KBM-7 (cell line): ENCODE results near the gene IFT20.
"Not testable (repeated sequence)": the region's sequence is repeated elsewhere in the genome, so short reads cannot be mapped to it uniquely, and the experiment has no call there.

ENCODE experiments used
- DNase-seq: peaks from one replicate; pipeline ENCODE4 v3.0.0-alpha.2; 2015
- in situ Hi-C: fragments of 300-500 bp; cut with MboI; formaldehyde crosslinking; loops from 2 replicates; pipeline ENCODE4 v1.14.3; 2020; ENCODE audit warnings: low sequenced_read_pairs, low pct_unique_long_range_greater_than_20kb, mixed read lengths

The IFT20 gene

DNA sequence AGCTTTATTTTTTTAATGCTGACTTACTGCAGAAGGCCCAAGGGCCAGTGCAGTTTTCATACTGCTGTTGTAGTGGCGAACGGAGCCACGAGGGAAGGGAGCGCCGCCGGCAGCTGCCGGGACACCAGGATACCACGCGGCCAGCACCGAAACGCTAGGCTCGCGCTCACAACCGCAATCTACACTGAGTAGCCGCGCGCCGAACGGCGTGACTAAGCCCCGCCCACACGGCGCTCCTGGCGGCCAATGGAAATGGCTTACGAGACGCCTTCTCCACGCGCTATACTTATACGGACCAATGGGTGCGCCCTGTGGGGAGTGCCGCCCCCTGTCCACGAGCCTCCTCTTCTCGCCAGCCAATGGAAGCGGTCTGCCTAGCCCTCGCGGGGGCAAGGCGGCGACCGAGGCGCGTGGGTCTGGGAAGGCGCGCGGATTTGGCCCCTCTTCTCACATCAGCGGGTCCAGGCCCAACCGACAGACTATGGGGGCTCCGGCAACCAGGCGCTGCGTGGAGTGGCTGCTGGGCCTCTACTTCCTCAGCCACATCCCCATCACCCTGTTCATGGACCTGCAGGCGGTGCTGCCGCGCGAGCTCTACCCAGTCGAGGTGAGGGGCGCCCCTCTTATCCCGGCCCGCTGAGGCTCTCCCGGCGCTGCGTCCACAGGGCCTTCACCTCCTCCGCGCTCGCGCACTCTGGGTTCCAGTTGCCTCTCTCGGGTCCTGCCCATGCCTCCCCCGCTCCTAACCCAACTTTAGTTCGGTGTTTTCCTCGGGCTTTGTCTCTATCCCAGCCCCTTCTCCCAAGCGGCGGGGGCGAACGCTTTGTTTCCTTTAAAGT is 16.3 kb downstream of the IFT20 start, which contains the start of gene TMEM97:
Gene TMEM97, plus strand, starts transcription at position 442 of the 839 bp plus-strand sequence. Its CDS starts 40 bp downstream, at position 482.
- in situ Hi-C loops: no loop called here
- peak; percentile 98 for DNase-seq

DNA sequence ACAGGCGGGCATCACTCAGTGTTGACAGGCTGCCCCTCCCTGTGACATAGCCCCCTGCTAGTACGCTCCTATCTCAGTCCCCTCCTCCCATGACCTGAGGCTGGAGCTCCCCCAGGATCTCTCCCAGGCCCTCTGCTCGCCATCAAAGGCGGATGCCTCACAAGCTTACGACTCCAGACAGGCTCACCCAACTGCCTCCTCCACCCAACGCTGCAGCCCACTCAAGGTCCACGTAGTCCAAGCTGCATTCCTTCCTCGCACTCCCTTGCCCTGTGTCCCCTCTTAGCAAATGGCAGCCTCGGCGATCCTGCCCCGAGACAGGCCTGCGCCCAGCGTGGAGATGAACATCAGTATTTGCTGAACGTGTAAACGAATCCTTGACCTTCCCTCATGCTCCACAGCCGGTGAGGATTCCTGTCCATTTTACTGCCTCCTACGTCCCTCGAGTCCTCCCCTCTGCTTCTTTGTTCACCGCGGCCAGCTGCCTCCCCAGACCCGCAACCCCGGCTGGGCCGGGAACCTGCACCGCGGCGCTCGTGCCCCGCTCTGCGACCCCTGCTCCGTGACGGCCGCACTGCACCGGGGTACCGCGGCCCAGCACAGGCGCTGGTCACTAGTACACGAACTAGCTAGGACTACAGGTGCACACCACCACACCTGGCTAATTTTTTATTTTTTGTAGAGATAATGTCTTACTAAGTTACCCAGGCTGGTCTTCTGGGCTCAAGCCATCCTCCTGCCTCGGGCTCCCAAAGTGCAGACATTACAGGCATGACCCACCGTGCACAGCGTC is 17.1 kb downstream of the IFT20 start:
- in situ Hi-C loops: no loop called here

DNA sequence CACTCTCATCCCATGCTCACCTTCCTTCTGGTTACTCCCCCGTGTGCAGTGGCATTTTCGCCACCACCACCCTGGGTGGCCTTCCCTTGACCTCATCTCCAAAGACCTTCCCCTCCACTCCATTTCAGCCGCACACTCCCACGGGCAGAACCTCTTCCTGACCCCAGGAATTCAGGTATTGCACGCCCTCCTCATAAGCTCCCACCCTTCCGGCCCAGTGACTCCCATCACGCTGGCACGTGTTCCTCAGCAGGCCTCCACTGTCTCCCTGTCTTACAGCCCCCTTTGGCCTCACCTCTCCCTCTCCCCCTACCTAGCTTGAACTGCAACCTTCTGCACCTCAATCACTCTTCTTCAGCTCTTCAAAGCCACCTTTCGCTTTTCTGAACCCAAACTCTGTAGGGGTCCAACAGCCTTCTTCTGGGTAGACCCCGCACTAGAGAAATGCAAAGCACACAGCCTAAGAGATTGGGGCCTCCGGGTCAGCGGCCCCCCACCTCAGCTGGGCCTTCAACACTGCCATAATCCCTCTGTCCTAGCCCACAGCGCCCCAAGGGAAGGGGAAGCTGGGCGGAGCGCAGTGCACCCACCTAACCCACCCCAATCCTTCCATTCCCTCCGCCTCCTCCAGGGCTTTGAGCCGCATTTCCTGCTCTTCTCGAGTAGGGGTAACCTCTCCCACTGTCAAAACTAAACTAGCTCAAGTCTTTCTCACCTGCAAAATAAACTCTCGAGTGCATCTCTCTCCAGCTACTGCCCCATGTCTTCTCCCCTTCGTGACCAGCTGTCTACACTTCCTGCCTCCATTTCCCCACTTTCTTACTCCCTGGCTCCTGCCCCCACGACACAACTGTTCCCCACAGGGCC is 17.9 kb downstream of the IFT20 start:
- in situ Hi-C loops: no loop called here
- no peak for DNase-seq

More for the DNA sequence above, 17.1 kb downstream of the IFT20 start:
- DNase-seq: no peak

DNA sequence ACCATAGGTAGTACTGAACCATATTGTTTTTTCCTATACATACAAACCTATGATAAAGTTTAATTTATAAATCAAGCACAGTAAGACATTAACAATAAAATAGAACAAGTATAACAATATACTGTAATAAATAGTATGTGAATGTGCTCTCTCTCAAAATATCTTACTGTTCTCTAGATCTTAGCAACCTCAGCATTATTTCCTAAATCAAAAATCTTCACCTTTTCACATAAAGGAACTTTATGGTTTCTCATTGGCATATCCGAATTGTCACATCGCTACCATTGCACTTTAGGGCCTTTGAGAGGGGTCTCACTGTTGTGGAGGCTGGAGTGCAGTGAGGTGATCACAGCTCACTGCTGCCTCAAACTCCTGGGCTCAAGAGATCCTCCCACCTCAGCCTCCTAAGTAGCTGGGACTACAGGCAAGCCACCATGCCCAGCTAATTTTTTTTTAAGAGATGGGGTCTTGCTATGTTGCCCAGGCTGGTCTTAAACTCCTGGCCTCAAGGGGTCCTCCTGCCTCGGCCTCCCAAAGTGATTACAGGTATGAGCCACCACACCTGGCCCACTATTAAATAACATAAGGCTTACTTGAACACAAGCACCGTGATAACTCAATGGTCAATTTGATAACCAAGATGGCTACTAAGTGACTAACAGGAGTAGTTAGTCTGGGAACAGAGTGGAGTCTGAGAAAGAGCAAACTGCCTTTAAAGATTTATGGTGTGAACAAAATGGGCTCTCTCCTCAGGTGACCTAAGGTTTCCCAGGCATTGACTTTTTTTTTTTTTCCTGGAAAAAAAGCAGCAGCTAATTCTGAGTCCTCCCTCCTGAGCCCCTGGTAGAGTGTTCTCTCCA is 19.2 kb downstream of the IFT20 start:
- in situ Hi-C loops: no loop called here
- no peak for DNase-seq

DNA sequence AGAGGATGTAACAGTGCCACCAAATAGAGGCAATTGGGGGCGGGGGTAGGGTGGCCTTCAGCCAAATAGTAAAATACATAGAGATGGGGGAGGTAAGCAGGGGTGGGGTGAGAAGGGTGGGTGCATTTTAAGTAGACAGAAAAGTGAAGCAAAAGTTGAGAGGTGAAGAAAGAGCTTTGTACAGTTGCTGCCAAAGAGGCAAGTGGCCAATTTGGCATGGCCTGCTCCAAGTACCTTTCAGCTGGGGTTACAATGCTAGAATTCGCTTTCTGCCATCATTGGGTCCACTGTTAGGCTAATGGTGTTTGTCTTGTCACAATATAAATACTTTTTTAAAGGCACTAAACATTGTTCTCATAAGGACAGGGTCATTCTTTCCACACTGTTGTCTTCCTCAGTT is 21.4 kb downstream of the IFT20 start:
- DNase-seq: no peak
- in situ Hi-C loops: no loop called here

DNA sequence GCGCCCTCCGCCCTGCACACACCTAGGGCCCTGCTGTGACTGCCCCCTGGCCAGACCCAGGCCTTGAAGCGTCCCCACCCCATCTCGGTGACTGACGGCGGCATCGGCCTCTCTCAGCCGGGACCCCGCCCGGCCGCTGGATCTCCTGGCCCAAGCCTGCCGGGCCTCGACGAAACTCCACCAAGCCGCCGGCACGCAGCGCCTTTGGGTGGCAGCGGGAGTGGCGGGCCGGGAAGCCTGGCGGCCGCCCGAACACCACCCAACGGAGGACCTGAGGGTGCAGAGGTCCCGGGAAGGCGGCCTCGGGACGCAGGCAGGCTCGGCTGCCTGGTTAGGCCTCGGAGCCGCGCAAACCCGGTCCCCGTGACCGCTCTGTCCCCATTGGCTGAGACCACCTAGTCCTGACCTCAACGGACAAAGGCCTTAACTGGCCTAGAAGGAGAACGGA is 28.3 kb downstream of the IFT20 start:
- no peak for DNase-seq
- in situ Hi-C loops: no loop called here

DNA sequence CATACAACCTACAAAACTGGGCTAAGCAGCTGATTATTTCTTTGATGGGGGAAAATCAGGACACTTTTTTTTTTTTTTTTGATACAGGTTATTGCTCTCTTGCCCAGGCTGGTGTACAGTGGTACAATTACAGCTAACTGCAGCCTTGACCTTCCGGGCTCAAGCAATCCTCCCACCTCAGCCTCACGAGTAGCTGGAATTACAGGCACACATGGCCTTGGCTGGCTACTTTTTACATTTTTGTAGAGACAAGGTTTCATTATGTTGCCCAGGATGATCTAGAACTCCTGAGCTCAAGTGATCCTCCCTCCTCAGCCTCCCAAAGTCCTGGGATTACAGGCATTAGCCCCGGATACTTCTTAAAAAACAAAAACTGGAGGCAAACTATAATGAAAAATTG is 36.8 kb downstream of the IFT20 start:
- in situ Hi-C loops: no loop called here
- no peak for DNase-seq

DNA sequence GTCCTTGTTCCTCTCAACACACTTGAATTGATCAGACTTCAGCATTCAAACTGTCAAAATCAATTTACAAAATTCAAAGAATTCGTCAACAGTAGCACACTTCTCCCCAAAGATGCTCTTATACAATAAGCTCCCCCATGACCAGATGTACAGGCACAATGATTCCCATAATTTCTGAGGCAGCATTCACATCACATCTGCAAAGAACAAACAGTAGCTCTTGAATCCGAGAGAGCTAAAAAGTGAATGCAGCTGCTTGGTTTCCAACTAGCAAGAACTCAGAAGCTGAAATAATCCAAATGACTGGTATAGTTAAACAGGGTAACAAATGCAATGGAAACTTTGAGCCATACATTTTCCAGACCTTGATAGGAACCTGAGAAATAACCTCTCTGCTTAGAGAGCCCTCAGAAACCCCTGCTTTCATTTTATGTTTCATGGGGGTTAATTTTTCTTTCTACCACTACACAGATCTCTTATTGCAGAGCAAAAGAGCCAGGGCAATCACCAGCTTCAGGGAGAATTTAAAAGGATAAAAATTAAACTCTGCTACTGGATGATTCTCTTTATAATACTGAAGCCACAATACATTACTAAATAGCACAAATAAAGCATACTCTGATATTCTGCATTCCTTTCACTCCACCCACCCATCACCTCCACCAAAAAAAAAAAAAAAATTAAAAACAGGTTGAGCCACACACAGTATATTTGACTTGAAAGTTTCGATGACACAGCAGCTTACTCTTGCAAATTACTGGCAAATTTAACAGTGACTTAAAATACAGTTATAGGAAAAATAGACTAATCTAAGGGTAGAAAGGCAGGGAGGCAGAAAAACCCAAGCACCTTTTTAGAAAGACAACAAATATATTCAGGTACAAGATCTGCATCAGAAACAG is 39.3 kb downstream of the IFT20 start:
- in situ Hi-C loops: no loop called here
- DNase-seq: no peak

DNA sequence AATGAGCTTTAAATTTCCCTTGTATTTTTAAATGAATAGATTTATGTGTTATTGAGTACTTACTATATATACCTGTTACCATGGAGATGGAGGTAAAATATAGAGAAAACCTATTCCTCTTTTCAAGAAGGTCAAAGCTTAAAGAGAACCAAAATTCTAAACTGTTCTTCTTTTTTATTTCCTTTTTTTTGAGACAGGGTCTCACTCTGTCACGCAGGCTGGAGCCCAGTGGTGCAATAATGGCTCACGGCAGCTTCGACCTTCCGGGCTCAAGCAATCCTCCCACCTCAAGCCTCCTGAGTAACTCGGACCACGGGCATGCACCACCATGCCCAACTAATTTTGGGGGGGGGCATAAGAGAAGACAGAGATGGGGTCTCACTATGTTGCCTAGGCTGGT is 41.3 kb downstream of the IFT20 start:
- in situ Hi-C loops: no loop called here
- peak; percentile 67 for DNase-seq

DNA sequence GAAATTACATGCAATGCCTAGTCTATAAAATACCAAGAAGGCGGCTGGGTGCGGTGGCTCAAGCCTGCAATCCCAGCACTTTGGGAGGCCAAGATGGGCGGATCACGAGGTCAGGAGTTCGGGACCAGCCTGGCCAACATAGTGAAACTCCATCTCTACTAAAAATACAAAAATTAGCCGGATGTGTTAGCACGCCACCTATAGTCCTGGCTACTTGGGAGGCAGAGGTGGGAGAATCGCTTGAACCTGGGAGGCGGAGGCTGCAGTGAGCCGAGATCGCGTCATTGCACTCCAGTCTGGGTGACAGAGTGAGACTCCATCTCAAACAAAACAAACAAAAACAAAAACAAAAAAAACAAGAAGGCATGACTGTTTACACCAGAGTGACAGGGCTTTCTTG is 42.4 kb downstream of the IFT20 start:
- DNase-seq, in situ Hi-C loops: not testable (repeated sequence)

DNA sequence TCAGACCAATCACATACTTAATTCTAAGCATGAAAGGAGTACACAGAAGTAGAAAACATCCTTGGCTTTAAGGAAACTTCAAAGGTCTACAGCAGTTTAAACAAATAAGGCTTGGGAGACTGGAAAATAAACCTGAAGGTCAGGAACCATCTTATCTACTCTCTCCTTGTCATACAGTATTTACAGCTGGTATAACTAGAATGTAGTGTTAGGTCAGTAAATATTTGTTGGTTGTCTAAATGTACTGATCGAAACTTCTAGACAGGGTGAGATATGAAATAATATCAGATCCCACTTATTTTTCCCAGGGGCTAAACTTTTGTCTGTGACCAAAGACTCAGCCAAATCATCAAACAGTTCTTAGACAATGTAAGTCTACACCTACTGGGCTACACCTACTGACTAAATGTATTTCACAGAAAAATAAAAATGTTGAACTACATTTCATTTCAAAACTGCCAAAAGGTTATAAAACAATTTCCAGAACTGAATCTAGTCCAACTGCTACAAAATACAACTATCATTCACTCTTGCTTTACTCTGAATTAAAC is 43.4 kb downstream of the IFT20 start:
- in situ Hi-C loops: no loop called here
- no peak for DNase-seq

DNA sequence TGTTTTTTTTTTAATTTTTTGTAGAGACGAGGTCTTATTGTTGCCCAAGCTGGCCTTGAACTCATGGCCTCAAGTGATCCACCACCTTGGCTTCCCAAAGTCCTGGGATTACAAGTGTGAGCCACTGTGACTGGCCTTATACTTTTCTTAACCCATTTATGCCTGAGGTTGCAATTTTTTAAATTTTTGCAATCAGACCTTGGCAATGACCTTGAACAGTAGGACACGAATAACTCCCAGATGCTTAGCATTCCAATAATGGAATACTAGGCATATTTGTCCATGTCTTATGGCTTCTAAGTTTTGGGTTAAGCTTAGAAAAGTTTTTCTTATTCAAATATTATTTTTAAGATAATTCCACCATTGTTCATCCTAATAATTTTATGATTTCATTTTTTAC is 44.6 kb downstream of the IFT20 start:
- in situ Hi-C loops: no loop called here
- no peak for DNase-seq

DNA sequence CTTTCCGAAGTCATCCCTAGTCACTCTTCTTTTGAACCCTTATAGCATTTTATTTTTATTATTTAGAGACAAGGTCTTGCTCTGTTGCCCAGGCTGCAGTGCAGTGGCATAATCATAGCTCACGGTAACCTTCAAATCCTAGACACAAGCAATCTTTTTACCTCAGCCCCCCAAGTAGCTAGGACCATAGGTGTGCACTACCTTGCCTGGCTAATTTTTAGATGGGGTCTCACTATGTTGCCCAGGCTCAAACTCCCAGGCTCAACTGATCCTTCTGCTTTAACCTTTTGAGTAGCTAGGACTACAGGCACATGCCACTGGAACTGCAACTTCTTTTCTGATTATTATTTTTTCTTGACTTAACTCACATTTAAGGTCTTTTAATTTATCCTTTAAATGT is 49.3 kb downstream of the IFT20 start:
- DNase-seq: no peak
- in situ Hi-C loops: no loop called here

DNA sequence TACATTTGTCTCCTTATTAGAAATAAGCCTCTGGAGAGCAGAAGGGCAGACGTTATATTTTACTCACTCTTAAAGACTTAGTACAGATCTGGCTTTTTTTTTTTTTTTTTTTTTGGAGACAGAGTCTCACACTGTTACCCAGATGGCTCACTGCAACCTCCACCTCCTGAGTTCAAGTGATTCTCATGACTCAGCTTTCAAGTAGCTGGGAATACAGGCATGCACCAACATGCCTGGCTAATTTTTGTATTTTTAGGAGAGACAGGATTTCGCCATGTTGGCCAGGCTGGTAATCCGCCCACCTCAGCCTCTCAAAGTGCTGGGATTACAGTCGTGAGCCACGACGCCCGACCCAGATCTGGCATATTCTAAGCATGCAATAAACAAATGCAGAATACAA is 52.7 kb downstream of the IFT20 start:
- in situ Hi-C loops: no loop called here
- peak; percentile 34 for DNase-seq

DNA sequence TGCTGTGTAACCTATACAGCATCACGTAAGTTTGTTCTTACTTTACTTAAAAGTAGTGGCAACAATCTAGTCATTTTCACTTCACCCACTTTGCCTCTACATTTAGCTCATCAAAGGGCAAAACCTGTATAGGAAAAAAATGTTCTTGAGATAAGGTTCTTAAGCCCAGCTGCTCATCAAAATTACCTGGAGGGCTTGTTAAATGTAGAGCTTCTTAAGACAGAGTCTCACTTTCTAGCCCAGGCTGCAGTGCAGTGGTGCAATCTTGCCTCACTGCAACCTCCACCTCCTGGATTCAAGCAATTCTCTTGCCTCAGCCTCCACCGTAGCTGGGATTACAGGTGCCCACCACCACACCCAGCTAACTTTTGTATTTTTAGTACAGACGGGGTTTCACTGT is 54.4 kb downstream of the IFT20 start:
- in situ Hi-C loops: no loop called here
- no peak for DNase-seq

DNA sequence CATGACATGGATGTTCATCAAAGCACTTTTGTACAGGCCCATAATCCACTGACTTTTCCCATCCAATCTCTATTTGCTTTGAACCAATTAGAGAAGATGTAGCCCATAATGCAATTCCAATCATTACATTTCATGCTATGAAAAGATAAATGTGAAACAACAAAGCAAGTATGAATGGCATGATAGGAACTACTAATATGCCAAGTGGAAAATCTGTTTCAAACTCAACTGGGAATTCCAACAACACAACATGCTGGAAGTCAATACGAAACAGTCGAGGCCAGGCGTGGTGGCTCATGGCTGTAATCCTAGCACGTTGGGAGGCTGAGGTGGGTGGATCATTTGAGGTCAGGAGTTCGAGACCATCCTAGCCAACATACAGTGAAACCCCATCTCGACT is 55.9 kb downstream of the IFT20 start:
- no peak for DNase-seq
- in situ Hi-C loops: no loop called here
